HepG2 (cell line): ENCODE results near the gene NCKAP5L. TPM values are rescaled to one million over a fixed set of nuclear protein-coding genes. Genes with fewer than 3 reads are reported as not detected.

Source experiments
- ATAC-seq: fragments of 200-7000 bp; cut with Tn5 transposase; 3 replicates; pipeline ENCODE4 v1.9.1; 2020; ENCODE audit warnings: mild to moderate bottlenecking, moderate library complexity
- BruUV-seq: library from RNA; stranded (reverse); fragments of 400-500 nt; replicated peaks from 2 replicates; lab custom pipeline; 2021; lab: Mats Ljungman, UMichigan
- CTCF ChIA-PET: fragments of 300-600 bp; formaldehyde crosslinking; extraction: SDS; loops from one replicate; lab custom pipeline; 2021; ENCODE audit warnings: low total read pairs, inconsistent platforms, low intra/inter-chr PET ratio; lab: Yijun Ruan, JAX
- POLR2A ChIA-PET: fragments of 350-600 bp; sonication (Branson Sonifier 250); formaldehyde crosslinking; loops from one replicate; lab custom pipeline; 2020; ENCODE audit warnings: antibody characterized with exemption, inconsistent platforms; lab: Yijun Ruan, JAX
- DNase-seq: peaks from one replicate; pipeline ENCODE4 v3.0.0-alpha.2; 2015; ENCODE audit warnings: low spot score
- FAIRE-seq: peaks from 3 replicates; lab custom pipeline; 2011; peaks lifted over from hg19 to GRCh38; lab: Jason Lieb, UNC
- H2AFZ ChIP-seq: one replicate; pipeline ENCODE4 v1.6.1; 2011; ENCODE audit warnings: low read length, inconsistent platforms
- H3K27ac ChIP-seq: fragments of 300-600 bp; 3 replicates; pipeline ENCODE4 v1.8.0; 2011; ENCODE audit warnings: mixed run types, mild to moderate bottlenecking, mixed read lengths, low read length, inconsistent platforms; ENCODE audit not compliant: insufficient read depth; ENCODE audit errors: extremely low read length
- H3K27me3 ChIP-seq, 2 experiments: fragments of 200-600 bp in 1 of 2; 2 replicates in 1 of 2; 3 replicates in 1 of 2; pipeline versions ENCODE4 v1.6.0 to v1.8.0; 2011; ENCODE audit warnings: low read length in 2 of 2, mild to moderate bottlenecking in 2 of 2, moderate library complexity in 2 of 2, inconsistent platforms in 1 of 2; ENCODE audit not compliant: insufficient read depth in 2 of 2, control insufficient read depth in 1 of 2
- H3K36me3 ChIP-seq, 2 experiments: fragments of 200-600 bp in 1 of 2; replicated peaks in 1 of 2; 2 replicates in 1 of 2; 3 replicates in 1 of 2; pipeline versions ENCODE4 v1.5.1 to v1.8.0; 2011; ENCODE audit warnings: low read length in 2 of 2, inconsistent platforms in 1 of 2; ENCODE audit not compliant: insufficient read depth in 2 of 2, control insufficient read depth in 1 of 2
- H3K4me1 ChIP-seq: 2 replicates; pipeline ENCODE4 v1.5.1; 2012; ENCODE audit warnings: low read length, inconsistent platforms; ENCODE audit not compliant: insufficient read depth
- H3K4me2 ChIP-seq: 2 replicates; pipeline ENCODE4 v1.6.0; 2011; ENCODE audit warnings: low read depth, low read length, inconsistent platforms
- H3K4me3 ChIP-seq, 3 experiments: fragments of 200-600 bp in 1 of 3; sonication (generic), shearing (Covaris generic) in 1 of 3; replicated peaks in 1 of 3; 2 replicates each; pipeline ENCODE4 v1.5.1; 2011 to 2016; ENCODE audit warnings: low read length in 3 of 3, inconsistent platforms in 2 of 3, low read depth in 2 of 3, mild to moderate bottlenecking in 2 of 3, control low read depth in 1 of 3, mixed read lengths in 1 of 3; ENCODE audit not compliant: insufficient read depth in 1 of 3
- H3K79me2 ChIP-seq: one replicate; pipeline ENCODE4 v1.6.1; 2011; ENCODE audit warnings: low read length, inconsistent platforms; ENCODE audit not compliant: insufficient read depth
- H3K9ac ChIP-seq: 2 replicates; pipeline ENCODE4 v1.6.0; 2011; ENCODE audit warnings: mild to moderate bottlenecking, low read depth, low read length, inconsistent platforms; ENCODE audit not compliant: insufficient read depth
- H3K9me3 ChIP-seq: 2 replicates; pipeline ENCODE4 v1.5.1; 2012; ENCODE audit warnings: mild to moderate bottlenecking, low read length
- H4K20me1 ChIP-seq: 2 replicates; pipeline ENCODE4 v1.6.0; 2011; ENCODE audit warnings: inconsistent platforms, mild to moderate bottlenecking, low read length, moderate library complexity; ENCODE audit not compliant: insufficient read depth
- ZNF564 ChIP-seq: sonication (generic); formaldehyde crosslinking; IDR thresholded peaks from 2 replicates; pipeline ENCODE4 v1.8.1; 2023; ENCODE audit warnings: mild to moderate bottlenecking, missing genetic modification reagents
- ZNF609 ChIP-seq: sonication (generic); formaldehyde crosslinking; IDR thresholded peaks from 2 replicates; pipeline ENCODE4 v1.4.0; 2020; ENCODE audit warnings: mild to moderate bottlenecking, missing genetic modification reagents, borderline replicate concordance
- WGBS: methylation state at CpG from one replicate; pipeline ENCODE4 v1.1.6; 2017; ENCODE audit warnings: low lambda C conversion rate; 5-methylcytosine and 5-hydroxymethylcytosine counted together
- in situ Hi-C: cut with HindIII; loops from 2 replicates; pipeline ENCODE4 v1.10.0; 2017; ENCODE audit warnings: low pct_unique_long_range_greater_than_20kb; ENCODE audit not compliant: extremely low pct_ligation_motif_present
- intact Hi-C: fragments of 100-400 bp; cut with micrococcal nuclease; formaldehyde crosslinking; loops from one replicate; pipeline ENCODE4 v1.10.0; 2022; ENCODE audit not compliant: unreplicated experiment
- polyA plus RNA-seq, 8 experiments: library from polyadenylated mRNA; depleted of rRNA in 3 of 8; stranded (reverse) in 7 of 8; unstranded in 1 of 8; fragments of >200 nt; fragmentation: Illumina TruSeq in 4 of 8; extraction: Trizol in 4 of 8; gene quantifications; 2 replicates each; pipeline versions ENCODE4 v1.2.1 to v1.2.3, GENCODE V29; 2011 to 2016; ENCODE audit warnings: low read depth in 4 of 8, missing spikeins in 1 of 8, mixed read lengths in 1 of 8; ENCODE audit not compliant: insufficient read depth in 1 of 8
- total RNA-seq, 5 experiments: library from RNA; depleted of rRNA; stranded (reverse); fragments of >200 nt; fragmentation: Illumina TruSeq; extraction: Trizol; gene quantifications; 2 replicates each; pipeline ENCODE4 v1.2.3, GENCODE V29; 2016; ENCODE audit warnings: low read depth in 1 of 5

The NCKAP5L gene
- total and polyA plus RNA-seq, 2 of the 13 experiments (the other 11 are each of a cell fraction or from before 2014, with no cell fraction given), result 4.1 to 9.0 TPM

DNA sequence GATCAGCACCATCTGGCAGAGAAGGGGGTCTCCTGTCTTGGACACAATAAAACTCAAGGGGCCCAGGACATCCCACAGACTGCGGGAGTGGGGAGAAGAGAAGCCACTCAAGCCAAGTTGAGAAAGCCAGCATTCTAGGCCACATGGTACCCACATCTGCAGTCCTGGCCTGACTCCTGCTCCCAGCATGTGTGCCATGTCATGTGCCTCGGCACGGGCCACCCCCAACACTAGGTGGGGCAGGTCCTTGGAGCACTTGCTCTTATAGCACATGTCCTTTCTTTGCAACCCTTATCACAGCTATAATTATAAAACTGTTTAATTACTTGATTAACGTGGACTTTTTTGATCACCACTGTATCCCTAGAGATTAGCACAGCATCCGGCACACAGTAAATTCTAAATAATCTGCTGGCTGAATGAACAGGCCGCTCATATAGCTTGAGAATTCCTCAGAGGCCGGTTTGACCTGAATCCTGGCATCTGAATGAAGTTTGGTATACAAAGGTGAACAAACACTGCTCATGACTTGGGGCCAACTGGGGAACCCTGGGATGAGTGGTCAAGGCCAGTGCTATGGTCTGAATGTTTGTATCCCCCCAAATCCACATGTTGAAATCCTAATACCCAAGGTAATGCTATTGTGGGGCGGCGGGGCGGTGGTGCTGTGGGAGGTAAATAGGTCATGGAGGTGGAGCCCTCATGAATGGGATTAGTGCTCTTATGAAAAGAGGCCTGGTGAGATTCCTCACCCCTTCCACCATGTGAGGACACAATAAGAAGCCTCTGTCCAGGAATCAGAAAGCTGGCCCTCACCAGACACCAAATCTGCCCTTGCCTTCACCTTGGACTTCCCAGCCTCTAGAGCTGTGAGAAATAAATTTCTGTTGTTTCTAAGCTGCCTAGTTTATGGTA is 6.6 kb downstream of the NCKAP5L start:
- H2AFZ ChIP-seq, result no peak overlapping the region
- peaks cover 12% of the 10 kb centered on the region for H4K20me1 ChIP-seq
- H3K4me2 ChIP-seq, result no peak overlapping the region
- H3K27me3 ChIP-seq, result no peaks in the 10 kb centered on the region
- ChIA-PET POLR2A (no interaction called here), CTCF (no interaction called here)
- peaks cover 25% of the 10 kb centered on the region for H3K79me2 ChIP-seq
- no peak overlapping the region for H3K9ac ChIP-seq
- BruUV-seq, result no TSS peak
- H3K4me1 ChIP-seq, result peaks cover 48% of the 10 kb centered on the region
- in situ Hi-C loops (no loop called here), intact Hi-C loops (no loop called here)
- ATAC-seq, result no peak
- TF ChIP-seq ZNF564, result peak; percentile 89
- TF ChIP-seq ZNF609 (CRISPR knock-in tag), result no peak
- WGBS, result 95% methylated on average over 8 of the region's 10 CpGs
- no peak overlapping the region for H3K27ac ChIP-seq
- H3K4me3 ChIP-seq, result no peak overlapping the region
- DNase-seq, result no peak
- FAIRE-seq, result no peak
- peaks cover 0 to 4% of the 10 kb centered on the region in 2 experiments; a peak in 1 of 5 replicates for H3K36me3 ChIP-seq
- H3K9me3 ChIP-seq, result no peaks in the 10 kb centered on the region
